ENCODE measurements around the gene KRTAP12-4. TPM values are rescaled to one million over a fixed set of nuclear protein-coding genes. Genes with fewer than 3 reads are reported as not detected.
"Not testable (repeated sequence)": the region's sequence is repeated elsewhere in the genome, so short reads cannot be mapped to it uniquely, and the experiment has no call there.

The KRTAP12-4 gene
- total RNA-seq, 4 donors from 2014 or later = not detected

GRCh38 chr21:44612029-44612486 is 42.4 kb downstream of the KRTAP12-4 start, which contains the start of gene KRTAP10-8:
TSS of gene KRTAP10-8 (plus strand) at chr21:44612079. CDS start at chr21:44612101, 22 bp downstream.
- no peak for DNase-seq
- in situ Hi-C loops (cut with MboI; ENCODE audit: low pct_ligation_motif_present in 1 of 4, low pct_unique_long_range_greater_than_20kb in 1 of 4, low sequenced_read_pairs in 3 of 4) (no loop called here), intact Hi-C loops (cut with DNase I; ENCODE audit: low total_unique reads) (no loop called here)
- peaks cover 7% of the 10 kb centered on the region for H3K27me3 ChIP-seq
- WGBS, 2 donors (ENCODE audit: low coverage in 1 of 2) = 71% methylated on average over 8 of the region's 8 CpGs; no CpG with 5 or more reads in 1 of the 2 donors
- no peak within 1 kb of the TSS for H3K4me3 ChIP-seq
- H3K9me3 ChIP-seq = peaks cover 0 to 10% of the 10 kb centered on the region in 2 donors
- no peaks in the 10 kb centered on the region for H3K36me3 ChIP-seq
- no peak within 1 kb of the TSS for H3K27ac ChIP-seq
- no peaks in the 10 kb centered on the region for H3K4me1 ChIP-seq
- TF ChIP-seq CTCF (IDR thresholded peaks at IDR 0.05) = no peak
- TF ChIP-seq EP300 (IDR thresholded peaks at IDR 0.05; ENCODE audit: low read depth) = no peak
- TF ChIP-seq POLR2A (IDR thresholded peaks at IDR 0.05) = no peak

DNA sequence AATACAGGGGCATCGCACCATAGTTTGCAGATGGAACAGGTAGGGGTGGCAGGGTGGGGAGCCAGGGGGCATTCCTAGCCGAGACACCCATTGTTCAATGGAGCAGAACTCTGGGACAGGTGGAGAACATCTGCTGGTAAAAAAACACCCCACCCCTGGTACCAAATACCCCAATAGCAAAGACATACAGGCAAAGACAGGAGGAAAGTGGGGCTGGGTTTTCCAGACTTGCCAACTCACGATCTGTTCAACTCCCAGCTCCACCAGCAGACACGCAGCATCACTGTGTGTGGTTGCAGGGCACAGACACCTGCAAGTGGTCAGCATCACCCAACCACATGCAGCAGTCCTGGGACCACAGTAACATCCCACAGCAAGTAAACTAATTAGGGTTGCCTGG is 42.9 kb downstream of the KRTAP12-4 start:
- Histone ChIP-seq H3K27me3 (peaks cover 13% of the 10 kb centered on the region), H3K27ac (no peak overlapping the region), H3K9me3 (peaks cover 0 to 10% of the 10 kb centered on the region in 2 donors), H3K36me3 (no peaks in the 10 kb centered on the region), H3K4me3 (no peak overlapping the region), H3K4me1 (no peaks in the 10 kb centered on the region)
- TF ChIP-seq POLR2AphosphoS5 (IDR thresholded peaks at IDR 0.05) (no peak), EP300 (IDR thresholded peaks at IDR 0.05; ENCODE audit: low read depth) (no peak), CTCF (IDR thresholded peaks at IDR 0.05) (no peak), POLR2A (IDR thresholded peaks at IDR 0.05) (no peak)
- in situ Hi-C loops (cut with MboI; ENCODE audit: low pct_ligation_motif_present in 1 of 4, low pct_unique_long_range_greater_than_20kb in 1 of 4, low sequenced_read_pairs in 3 of 4) = no loop called here
- intact Hi-C loops (cut with DNase I; ENCODE audit: low total_unique reads) = no loop called here
- WGBS, 2 donors (ENCODE audit: low coverage in 1 of 2) = 83 to 85% methylated on average over 1 to 4 of the region's 4 CpGs
- DNase-seq = no peak

DNA sequence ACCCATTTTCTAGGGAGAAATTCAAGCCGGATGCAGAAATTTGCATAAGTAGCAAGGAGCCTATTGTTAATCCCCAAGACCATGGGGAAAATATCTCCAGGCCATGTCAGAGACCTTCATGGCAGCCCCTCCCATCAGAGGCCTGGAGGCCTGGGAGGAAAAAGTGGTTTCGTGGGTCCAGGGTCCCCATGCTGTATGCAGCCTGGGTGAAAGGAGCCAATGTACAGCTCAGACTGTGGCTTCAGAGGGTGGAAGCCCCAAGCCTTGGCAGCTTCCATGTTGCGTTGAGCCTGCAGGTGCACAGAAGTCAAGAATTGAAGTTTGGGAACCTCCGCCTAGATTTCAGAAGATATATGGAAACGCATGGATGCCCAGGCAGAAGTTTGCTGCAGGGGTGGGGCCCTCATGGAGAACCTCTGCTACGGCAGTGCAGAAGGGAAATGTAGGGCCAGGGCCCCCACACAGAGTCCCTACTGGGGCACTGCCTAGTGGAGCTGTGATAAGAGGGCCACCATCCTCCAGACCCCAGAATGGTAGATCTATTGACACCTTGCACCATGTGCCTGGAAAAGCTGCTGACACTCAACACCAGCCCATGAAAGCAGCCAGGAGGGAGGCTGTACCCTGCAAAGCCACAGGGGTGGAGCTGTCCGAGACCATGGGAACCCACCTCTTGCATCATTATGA is 44.2 kb downstream of the KRTAP12-4 start:
- in situ Hi-C loops (cut with MboI; ENCODE audit: low pct_ligation_motif_present in 1 of 4, low pct_unique_long_range_greater_than_20kb in 1 of 4, low sequenced_read_pairs in 3 of 4); H3K4me1 ChIP-seq; H3K27ac ChIP-seq; DNase-seq; H3K36me3 ChIP-seq; intact Hi-C loops (cut with DNase I; ENCODE audit: low total_unique reads); H3K4me3 ChIP-seq; H3K9me3 ChIP-seq: not testable (repeated sequence)
- H3K27me3 ChIP-seq = peaks cover 15% of the 10 kb centered on the region
- 93 to 100% methylated on average over 2 to 7 of the region's 7 CpGs for WGBS, 2 donors (ENCODE audit: low coverage in 1 of 2)

- no peaks in the 10 kb centered on the region for H3K36me3 ChIP-seq
- intact Hi-C loops (cut with DNase I; ENCODE audit: low total_unique reads) = no loop called here
- H3K4me3 ChIP-seq = no peak overlapping the region
- DNase-seq = no peak
- H3K9me3 ChIP-seq = peaks cover 0 to 10% of the 10 kb centered on the region in 2 donors
- no peak overlapping the region for H3K27ac ChIP-seq
- in situ Hi-C loops (cut with MboI; ENCODE audit: low pct_ligation_motif_present in 1 of 4, low pct_unique_long_range_greater_than_20kb in 1 of 4, low sequenced_read_pairs in 3 of 4) = no loop called here
- H3K27me3 ChIP-seq = peaks cover 15% of the 10 kb centered on the region
- TF ChIP-seq CTCF (IDR thresholded peaks at IDR 0.05) (no peak), POLR2A (IDR thresholded peaks at IDR 0.05) (no peak), EP300 (IDR thresholded peaks at IDR 0.05; ENCODE audit: low read depth) (no peak), POLR2AphosphoS5 (IDR thresholded peaks at IDR 0.05) (no peak)
- H3K4me1 ChIP-seq = no peaks in the 10 kb centered on the region
Observed at GRCh38 chr21:44609193-44609592, 45.3 kb downstream of the KRTAP12-4 start.

- WGBS, 2 donors (ENCODE audit: low coverage in 1 of 2) = 65 to 75% methylated on average over 4 of the region's 4 CpGs
- Histone ChIP-seq H3K36me3 (no peaks in the 10 kb centered on the region), H3K4me3 (no peak overlapping the region), H3K9me3 (peaks cover 0 to 10% of the 10 kb centered on the region in 2 donors), H3K4me1 (no peaks in the 10 kb centered on the region), H3K27me3 (peaks cover 37% of the 10 kb centered on the region), H3K27ac (no peak overlapping the region)
- TF ChIP-seq CTCF (IDR thresholded peaks at IDR 0.05) (no peak), EP300 (IDR thresholded peaks at IDR 0.05; ENCODE audit: low read depth) (no peak), POLR2AphosphoS5 (IDR thresholded peaks at IDR 0.05) (no peak), POLR2A (IDR thresholded peaks at IDR 0.05) (no peak)
- intact Hi-C loops (cut with DNase I; ENCODE audit: low total_unique reads) (no loop called here), in situ Hi-C loops (cut with MboI; ENCODE audit: low pct_ligation_motif_present in 1 of 4, low pct_unique_long_range_greater_than_20kb in 1 of 4, low sequenced_read_pairs in 3 of 4) (no loop called here)
- DNase-seq = no peak
Observed at GRCh38 chr21:44606495-44606894, 48.0 kb downstream of the KRTAP12-4 start.
